HEK293T (cell line): ENCODE measurements around the gene ATP11C.

ENCODE experiments used
- CTCF ChIA-PET: fragments of 350-600 bp; formaldehyde crosslinking; extraction: SDS; loops from one replicate; lab custom pipeline; 2021; ENCODE audit warnings: antibody characterized with exemption, inconsistent platforms; lab: Yijun Ruan, JAX
- POLR2A ChIA-PET: fragments of 350-600 bp; formaldehyde crosslinking; extraction: SDS; loops from one replicate; lab custom pipeline; 2020; ENCODE audit warnings: antibody characterized with exemption, inconsistent platforms; lab: Yijun Ruan, JAX
- DNase-seq: peaks from one replicate; pipeline ENCODE4 v3.0.0; 2012; ENCODE audit warnings: mixed read lengths; ENCODE audit errors: extremely low spot score
- ARNT ChIP-seq: fragments of 450-650 bp; IDR thresholded peaks from 2 replicates; pipeline ENCODE4 v1.6.1; 2017; ENCODE audit warnings: mild to moderate bottlenecking
- BHLHE40 ChIP-seq: fragments of 450-650 bp; IDR thresholded peaks from 2 replicates; pipeline ENCODE4 v1.6.1; 2016; ENCODE audit warnings: mild to moderate bottlenecking, moderate library complexity, borderline replicate concordance
- CTBP1 ChIP-seq: fragments of 450-650 bp; IDR thresholded peaks from 2 replicates; pipeline ENCODE4 v1.6.1; 2016; ENCODE audit warnings: borderline replicate concordance
- ELF4 ChIP-seq: fragments of 450-650 bp; IDR thresholded peaks from 2 replicates; pipeline ENCODE4 v1.6.1; 2017; ENCODE audit warnings: antibody characterized with exemption
- FOXA1 ChIP-seq: fragments of 450-650 bp; IDR thresholded peaks from 2 replicates; pipeline ENCODE4 v1.6.1; 2016; ENCODE audit warnings: mild to moderate bottlenecking
- FOXK2 ChIP-seq: fragments of 450-650 bp; IDR thresholded peaks from 2 replicates; pipeline ENCODE4 v1.6.1; 2016; ENCODE audit warnings: mild to moderate bottlenecking
- FOXM1 ChIP-seq: fragments of 450-650 bp; IDR thresholded peaks from 2 replicates; pipeline ENCODE4 v1.6.1; 2017; ENCODE audit warnings: mild to moderate bottlenecking, borderline replicate concordance
- HDGF ChIP-seq: fragments of 450-650 bp; IDR thresholded peaks from 2 replicates; pipeline ENCODE4 v1.6.1; 2017; ENCODE audit warnings: antibody characterized with exemption, borderline replicate concordance
- L3MBTL2 ChIP-seq: fragments of 450-650 bp; conservative IDR thresholded peaks from 2 replicates; pipeline ENCODE4 v1.6.1; 2016; ENCODE audit warnings: mild to moderate bottlenecking
- LEF1 ChIP-seq: fragments of 450-650 bp; IDR thresholded peaks from 2 replicates; pipeline ENCODE4 v1.6.1; 2017; ENCODE audit warnings: mild to moderate bottlenecking, borderline replicate concordance
- NFRKB ChIP-seq: fragments of 450-650 bp; IDR thresholded peaks from 2 replicates; pipeline ENCODE4 v1.6.1; 2016; ENCODE audit warnings: mild to moderate bottlenecking, moderate library complexity
- PKNOX1 ChIP-seq: fragments of 450-650 bp; IDR thresholded peaks from 2 replicates; pipeline ENCODE4 v1.6.1; 2016
- SP1 ChIP-seq: fragments of 450-650 bp; IDR thresholded peaks from 2 replicates; pipeline ENCODE4 v1.6.1; 2017
- SUZ12 ChIP-seq: fragments of 450-650 bp; IDR thresholded peaks from 2 replicates; pipeline ENCODE4 v1.6.1; 2016; ENCODE audit warnings: mild to moderate bottlenecking
- TARDBP ChIP-seq: fragments of 450-650 bp; IDR thresholded peaks from 2 replicates; pipeline ENCODE4 v1.6.1; 2016
- ZNF384 ChIP-seq: fragments of 450-650 bp; IDR thresholded peaks from 2 replicates; pipeline ENCODE4 v1.6.1; 2016

ATP11C gene

GRCh38 chrX:139734996-139735395 lies 197.9 kb downstream of the ATP11C start:
- no peak for DNase-seq
- TF ChIP-seq CTBP1 = no peak
- no peak for TF ChIP-seq FOXA1
- TF ChIP-seq FOXM1 = no peak
- TF ChIP-seq ARNT = no peak
- TF ChIP-seq LEF1 = no peak
- TF ChIP-seq TARDBP = no peak
- no peak for TF ChIP-seq SP1
- no peak for TF ChIP-seq PKNOX1
- no peak for TF ChIP-seq L3MBTL2
- TF ChIP-seq FOXK2 = no peak
- TF ChIP-seq BHLHE40 = no peak
- no peak for TF ChIP-seq ZNF384
- no peak for TF ChIP-seq HDGF
- TF ChIP-seq ELF4 = no peak
- no peak for TF ChIP-seq SUZ12
- ChIA-PET POLR2A (no interaction called here), CTCF (no interaction called here)

- TF ChIP-seq TARDBP (no peak), BHLHE40 (no peak), FOXK2 (no peak), LEF1 (no peak), FOXM1 (no peak), PKNOX1 (no peak), L3MBTL2 (no peak), ELF4 (no peak), HDGF (no peak), FOXA1 (no peak), SUZ12 (no peak), ZNF384 (no peak), SP1 (no peak), CTBP1 (no peak), NFRKB (no peak), ARNT (no peak)
- POLR2A ChIA-PET = no interaction called here
- CTCF ChIA-PET = no interaction called here
- DNase-seq = no peak
Observed at GRCh38 chrX:139725720-139726119, 207.1 kb downstream of the ATP11C start.

GRCh38 chrX:139724626-139725025 lies 208.2 kb downstream of the ATP11C start:
- no peak for TF ChIP-seq LEF1
- TF ChIP-seq FOXK2 = no peak
- no peak for TF ChIP-seq BHLHE40
- no peak for TF ChIP-seq ARNT
- TF ChIP-seq SP1 = no peak
- TF ChIP-seq HDGF = no peak
- TF ChIP-seq ELF4 = no peak
- TF ChIP-seq ZNF384 = no peak
- no peak for TF ChIP-seq L3MBTL2
- no peak for TF ChIP-seq TARDBP
- TF ChIP-seq FOXA1 = no peak
- TF ChIP-seq FOXM1 = no peak
- no peak for TF ChIP-seq CTBP1
- no peak for TF ChIP-seq PKNOX1
- TF ChIP-seq SUZ12 = no peak
- TF ChIP-seq NFRKB = no peak
- ChIA-PET POLR2A (no interaction called here), CTCF (no interaction called here)
- no peak for DNase-seq

- POLR2A ChIA-PET = no interaction called here
- TF ChIP-seq ARNT (no peak), FOXA1 (no peak), CTBP1 (no peak), L3MBTL2 (no peak), FOXK2 (no peak), SP1 (no peak), HDGF (no peak), TARDBP (no peak), SUZ12 (no peak), ZNF384 (no peak), LEF1 (no peak), NFRKB (no peak), PKNOX1 (no peak), BHLHE40 (no peak), ELF4 (no peak), FOXM1 (no peak)
- CTCF ChIA-PET = interaction anchor here (0.7 kb wide), 1 partner anchor 10 kb away, joined by 3 read pairs; no protein-coding TSS in a partner anchor
Observed at GRCh38 chrX:139720979-139721378, 211.9 kb downstream of the ATP11C start.

GRCh38 chrX:139720136-139720535 lies 212.7 kb downstream of the ATP11C start:
- POLR2A ChIA-PET = no interaction called here
- TF ChIP-seq LEF1 (no peak), ZNF384 (no peak), CTBP1 (no peak), BHLHE40 (no peak), FOXM1 (no peak), SUZ12 (no peak), NFRKB (no peak), SP1 (no peak), ELF4 (no peak), TARDBP (no peak), FOXK2 (no peak), FOXA1 (no peak), PKNOX1 (no peak), ARNT (no peak), HDGF (no peak)
- CTCF ChIA-PET = no interaction called here
- DNase-seq = no peak

More at GRCh38 chrX:139720979-139721378, 211.9 kb downstream of the ATP11C start:
- DNase-seq = no peak
